T-helper 1 cell treated with Interleukin-12 subunit alpha and Interleukin-12 subunit beta and Interleukin-4 antibody, amounts not matched to agents 30 ng/mL and 1 ng/mL, for 36 hours (primary cell): Measurements from ENCODE around the gene ATP11A. TPM values are rescaled to one million over a fixed set of nuclear protein-coding genes. Genes with fewer than 3 reads are reported as not detected.

Experiments
- intact Hi-C: fragments of 100-400 bp; cut with micrococcal nuclease; formaldehyde crosslinking; loops from one replicate; pipeline ENCODE4 v1.15.1; 2024
- total RNA-seq: library from RNA; stranded (reverse); gene quantifications from 2 replicates; pipeline ENCODE4 v1.2.3, GENCODE V29; 2022

The ATP11A gene
- total RNA-seq, 1 donor from 2014 or later: 72.9 TPM

GRCh38 chr13:112810608-112811007 is 120.8 kb downstream of the ATP11A start:
- intact Hi-C loops: no loop called here

DNA sequence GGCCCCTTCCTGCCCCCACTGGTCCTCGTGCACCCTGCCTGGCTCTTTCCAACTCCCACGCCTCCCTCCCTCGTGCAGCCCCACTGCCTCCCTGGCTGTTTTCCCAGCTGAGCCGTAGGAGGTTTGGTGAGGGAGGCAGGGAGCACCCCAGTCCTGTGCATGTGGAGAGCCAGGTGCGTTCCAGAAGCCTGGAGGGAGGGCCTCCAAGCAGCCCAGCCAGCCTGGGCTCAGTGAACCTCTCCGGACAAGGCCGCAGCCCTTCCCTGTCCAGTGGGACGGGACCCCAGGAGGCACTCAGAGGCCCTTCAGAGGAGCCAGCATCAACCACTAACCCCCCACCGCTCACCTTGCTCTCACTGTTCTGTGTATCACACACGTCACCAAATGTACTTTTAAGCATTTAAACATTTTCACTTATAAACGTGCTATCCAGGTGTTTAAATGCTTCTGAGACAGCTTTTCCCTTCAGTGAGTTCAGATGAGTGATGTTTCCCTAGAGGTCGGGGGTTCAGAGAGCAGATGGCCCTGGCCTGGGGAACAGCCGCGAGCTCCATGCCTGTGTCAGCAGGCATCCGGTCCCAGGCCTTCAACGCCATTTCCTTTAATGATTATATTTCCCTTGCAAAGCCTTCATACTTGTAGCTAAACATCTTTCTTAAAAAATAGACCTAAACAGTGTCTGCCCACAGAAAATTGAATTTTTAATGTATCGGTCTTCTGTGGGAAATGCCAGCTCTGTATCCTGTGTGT is 122.6 kb downstream of the ATP11A start:
- intact Hi-C loops: no loop called here

DNA sequence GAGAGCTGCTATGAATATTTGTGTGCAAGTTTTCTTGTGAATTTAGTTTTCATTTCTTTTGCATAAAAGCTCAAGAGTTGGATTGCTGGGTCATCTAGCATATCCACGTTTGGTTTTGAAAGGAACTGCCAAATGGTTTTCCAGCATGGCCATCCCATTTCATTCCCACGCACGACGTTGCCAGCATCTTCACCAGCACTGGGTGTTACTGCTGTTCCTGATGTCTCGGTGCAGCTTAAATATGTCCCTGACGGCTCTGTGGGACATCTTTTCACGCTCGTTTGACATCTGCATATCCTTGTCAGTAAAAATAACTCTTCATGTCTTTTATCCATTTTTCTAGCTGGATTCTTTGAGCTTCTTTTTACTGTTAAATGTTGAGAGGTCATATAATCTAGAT is 123.7 kb downstream of the ATP11A start:
- intact Hi-C loops: no loop called here

DNA sequence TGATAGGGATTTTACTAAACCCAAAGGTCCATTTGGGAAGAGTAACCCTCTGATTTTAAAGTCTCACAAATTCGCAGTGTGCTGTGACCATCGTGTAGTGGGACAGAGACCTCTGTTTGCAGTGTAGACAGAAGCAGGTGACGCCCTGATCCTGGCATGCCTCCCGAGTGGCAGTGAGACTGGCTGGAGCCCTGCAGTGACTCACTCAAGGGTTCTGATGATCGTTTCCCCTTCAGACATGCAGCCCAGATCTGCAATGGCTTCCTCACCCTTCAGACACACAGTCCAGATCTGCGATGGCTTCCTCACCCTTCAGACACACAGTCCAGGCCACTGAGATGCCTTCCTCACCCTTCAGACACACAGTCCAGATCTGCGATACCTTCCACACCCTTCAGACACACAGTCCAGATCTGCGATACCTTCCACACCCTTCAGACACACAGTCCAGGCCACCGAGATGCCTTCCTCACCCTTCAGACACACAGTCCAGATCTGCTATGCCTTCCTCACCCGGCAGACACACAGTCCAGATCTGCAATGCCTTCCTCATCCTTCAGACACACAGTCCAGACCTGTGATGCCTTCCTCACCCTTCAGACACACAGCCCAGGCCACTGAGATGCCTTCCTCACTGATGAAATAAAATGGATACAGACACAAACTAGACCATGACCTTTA is 125.2 kb downstream of the ATP11A start:
- intact Hi-C loops: no loop called here

DNA sequence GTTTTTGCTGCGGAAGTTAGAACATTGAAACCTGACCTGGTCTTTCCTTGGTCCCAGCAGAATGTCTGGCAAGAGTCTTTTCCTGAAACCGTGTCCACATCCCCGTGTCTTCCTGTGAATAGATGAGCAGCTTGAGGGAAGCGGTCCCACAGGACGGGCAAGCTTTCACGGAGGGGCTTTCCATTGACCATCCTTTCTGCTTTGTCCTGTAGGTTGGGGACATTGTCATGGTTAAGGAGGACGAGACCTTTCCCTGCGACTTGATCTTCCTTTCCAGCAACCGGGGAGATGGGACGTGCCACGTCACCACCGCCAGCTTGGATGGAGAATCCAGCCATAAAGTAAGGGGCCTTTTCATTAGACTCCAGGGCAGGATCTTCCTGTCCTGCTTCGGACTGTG is 126.0 kb downstream of the ATP11A start:
- intact Hi-C loops: no loop called here

DNA sequence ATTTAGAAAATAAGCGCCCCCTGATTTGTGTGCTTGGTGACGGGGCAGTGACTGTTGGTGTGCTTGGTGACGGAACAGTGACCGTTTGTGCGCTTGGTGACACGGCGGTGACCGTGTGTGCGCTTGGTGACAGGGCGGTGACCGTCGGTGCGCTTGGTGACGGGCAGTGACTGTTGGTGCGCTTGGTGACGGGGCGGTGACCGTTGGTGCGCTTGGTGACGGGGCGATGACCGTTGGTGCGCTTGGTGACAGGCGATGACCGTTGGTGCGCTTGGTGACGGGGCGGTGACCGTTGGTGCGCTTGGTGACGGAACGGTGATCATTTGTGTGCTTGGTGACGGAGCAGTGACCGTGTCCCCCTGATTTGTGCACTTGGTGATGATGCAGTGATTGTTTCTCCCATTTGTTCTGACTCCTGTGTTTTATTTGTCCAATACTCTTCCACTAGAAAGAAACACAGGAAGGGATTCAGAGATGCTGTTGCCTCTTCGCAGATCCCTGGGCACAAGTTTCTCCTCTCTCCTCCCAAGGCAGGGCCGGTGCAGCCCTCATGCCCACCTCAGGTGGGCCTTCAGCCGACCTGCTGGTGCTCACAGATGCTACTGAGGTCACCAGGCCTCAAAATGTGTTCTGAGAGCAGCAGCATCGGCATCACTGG is 128.3 kb downstream of the ATP11A start:
- intact Hi-C loops: no loop called here

DNA sequence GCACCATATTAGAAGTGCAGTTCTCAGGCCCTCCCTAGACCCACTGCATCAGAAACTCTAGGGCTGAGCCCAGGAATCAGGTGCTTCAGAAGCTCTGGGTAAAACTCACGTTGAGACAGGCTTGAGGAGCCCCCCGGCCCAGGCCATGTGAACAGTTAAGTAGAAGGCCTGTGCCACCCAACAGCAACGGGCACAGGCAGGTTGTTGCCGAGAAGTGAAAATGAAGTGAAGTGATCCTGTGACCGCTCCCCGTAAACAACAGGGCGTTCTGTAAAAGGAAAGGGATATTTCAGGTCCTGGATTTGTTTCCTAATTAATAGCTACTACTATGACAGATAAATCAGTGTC is 128.8 kb downstream of the ATP11A start:
- intact Hi-C loops: no loop called here

DNA sequence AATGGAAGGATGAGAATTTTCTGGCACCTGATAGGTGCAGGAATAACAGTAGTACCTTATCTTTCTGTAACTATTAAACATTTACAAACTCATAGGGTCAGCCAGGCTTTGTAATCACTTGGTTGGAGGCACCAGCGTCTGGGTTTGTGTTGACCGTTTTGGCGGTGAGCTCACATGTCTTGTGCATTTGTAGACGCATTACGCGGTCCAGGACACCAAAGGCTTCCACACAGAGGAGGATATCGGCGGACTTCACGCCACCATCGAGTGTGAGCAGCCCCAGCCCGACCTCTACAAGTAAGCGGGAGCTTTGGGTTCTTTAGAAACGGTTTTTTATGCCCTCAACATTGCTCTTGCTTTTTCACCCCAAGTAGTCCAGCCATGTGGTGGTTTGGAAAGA is 129.3 kb downstream of the ATP11A start:
- intact Hi-C loops: no loop called here

- intact Hi-C loops: no loop called here
Measured at GRCh38 chr13:112819816-112820215, 130.0 kb downstream of the ATP11A start.

- intact Hi-C loops: no loop called here
Measured at GRCh38 chr13:112820318-112820717, 130.5 kb downstream of the ATP11A start.

- intact Hi-C loops: no loop called here
Measured at GRCh38 chr13:112821340-112822055, 131.7 kb downstream of the ATP11A start.

GRCh38 chr13:112822851-112823250 is 133.0 kb downstream of the ATP11A start:
- intact Hi-C loops: no loop called here

DNA sequence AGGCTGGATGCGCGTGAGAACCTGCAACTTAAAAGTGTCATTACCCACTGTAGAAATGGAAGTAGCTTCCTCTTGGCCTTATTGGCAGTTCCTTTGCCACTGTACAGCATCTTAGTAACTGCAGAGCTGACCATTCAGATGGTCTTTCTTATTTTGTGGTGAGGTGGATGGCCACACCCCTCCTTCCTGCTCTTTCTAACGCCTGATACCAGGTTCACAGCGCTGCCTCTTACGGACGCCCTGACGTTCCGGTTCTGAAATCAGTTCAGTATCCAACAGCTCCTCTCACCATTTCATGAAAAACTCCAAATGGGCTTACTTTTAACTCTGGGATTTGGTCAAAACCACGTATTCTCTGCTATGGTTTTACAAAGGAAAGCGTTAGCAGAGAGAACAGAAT is 134.6 kb downstream of the ATP11A start:
- intact Hi-C loops: no loop called here

GRCh38 chr13:112825071-112825470 is 135.2 kb downstream of the ATP11A start:
- intact Hi-C loops: no loop called here

DNA sequence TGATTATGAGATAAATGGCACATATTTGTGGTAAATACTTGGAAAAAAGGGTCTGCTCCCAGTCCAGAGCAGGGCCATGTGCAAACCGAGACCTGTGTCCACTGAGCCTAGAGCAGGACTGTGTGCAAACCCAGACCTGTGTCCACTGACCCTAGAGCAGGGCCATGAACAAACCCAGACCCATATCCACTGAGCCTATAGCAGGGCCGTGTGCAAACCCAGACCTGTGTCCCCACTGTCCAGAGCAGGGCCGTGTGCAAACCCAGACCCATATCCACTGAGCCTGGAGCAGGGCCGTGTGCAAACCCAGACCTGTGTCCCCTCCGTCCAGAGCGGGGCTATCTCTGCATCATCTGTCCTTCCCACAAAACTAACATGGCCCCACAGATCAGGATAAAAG is 136.0 kb downstream of the ATP11A start:
- intact Hi-C loops: no loop called here

GRCh38 chr13:112826565-112826964 is 136.7 kb downstream of the ATP11A start:
- intact Hi-C loops: no loop called here

GRCh38 chr13:112828082-112828699 is 138.4 kb downstream of the ATP11A start:
- intact Hi-C loops: no loop called here

GRCh38 chr13:112828756-112829155 is 138.9 kb downstream of the ATP11A start:
- intact Hi-C loops: no loop called here

DNA sequence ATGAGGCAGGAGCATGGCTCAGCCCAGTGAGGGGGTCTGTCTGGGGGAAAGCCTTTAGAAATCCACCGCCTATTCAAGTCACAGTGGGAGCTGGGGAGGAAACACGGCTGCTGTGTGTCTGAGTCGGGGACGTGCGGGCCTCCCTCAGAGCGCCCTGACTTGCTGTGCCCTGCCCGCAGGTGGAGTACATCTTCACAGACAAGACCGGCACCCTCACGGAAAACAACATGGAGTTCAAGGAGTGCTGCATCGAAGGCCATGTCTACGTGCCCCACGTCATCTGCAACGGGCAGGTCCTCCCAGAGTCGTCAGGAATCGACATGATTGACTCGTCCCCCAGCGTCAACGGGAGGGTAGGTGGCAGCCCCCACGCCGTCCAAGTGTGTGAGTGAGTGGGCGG is 141.4 kb downstream of the ATP11A start:
- intact Hi-C loops: no loop called here

- intact Hi-C loops: no loop called here
Measured at GRCh38 chr13:112831801-112832200, 142.0 kb downstream of the ATP11A start.

DNA sequence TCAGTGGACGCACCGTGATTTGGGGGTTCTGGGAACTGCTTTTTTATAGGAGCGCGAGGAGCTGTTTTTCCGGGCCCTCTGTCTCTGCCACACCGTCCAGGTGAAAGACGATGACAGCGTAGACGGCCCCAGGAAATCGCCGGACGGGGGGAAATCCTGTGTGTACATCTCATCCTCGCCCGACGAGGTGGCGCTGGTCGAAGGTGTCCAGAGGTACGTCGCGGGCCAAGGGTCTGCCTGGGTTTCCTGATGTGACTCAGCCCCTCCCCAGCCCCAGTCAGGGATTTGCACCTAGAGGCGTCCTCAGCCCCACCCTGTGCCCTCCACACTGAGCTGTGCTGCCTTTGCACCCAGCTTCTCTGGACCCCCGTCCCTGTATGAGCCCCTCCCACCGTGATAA is 143.0 kb downstream of the ATP11A start:
- intact Hi-C loops: no loop called here
